ENCODE data around the gene NKPD1.

NKPD1 gene

DNA sequence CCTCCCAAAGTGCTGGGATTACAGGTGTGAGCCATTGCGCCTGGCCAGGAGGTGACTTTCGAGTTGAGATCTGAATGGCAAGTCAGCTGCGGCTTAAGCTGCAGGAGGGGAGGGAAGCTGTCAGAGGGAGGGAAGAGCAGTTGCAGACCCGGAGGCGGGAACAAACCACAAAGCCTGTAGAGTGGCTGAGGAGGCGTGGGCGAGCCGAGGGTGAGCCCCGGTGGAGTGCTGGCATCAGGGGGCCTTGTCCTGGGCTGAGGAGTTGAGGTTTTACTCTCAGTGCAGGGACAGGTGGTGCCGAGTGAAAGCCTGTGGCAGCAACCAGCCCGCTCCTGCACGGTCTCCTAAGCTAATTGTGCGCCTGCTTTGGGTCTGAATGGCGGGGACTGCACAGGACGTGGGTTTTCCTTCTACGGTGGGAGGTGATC, 43.6 kb downstream of the NKPD1 start:
- DNase-seq: peak; percentile 22

GRCh38 chr19:45115809-45116615, 44.8 kb downstream of the NKPD1 start:
- no peak for DNase-seq

GRCh38 chr19:45114116-45114515, 46.7 kb downstream of the NKPD1 start:
- no peak for DNase-seq

DNA sequence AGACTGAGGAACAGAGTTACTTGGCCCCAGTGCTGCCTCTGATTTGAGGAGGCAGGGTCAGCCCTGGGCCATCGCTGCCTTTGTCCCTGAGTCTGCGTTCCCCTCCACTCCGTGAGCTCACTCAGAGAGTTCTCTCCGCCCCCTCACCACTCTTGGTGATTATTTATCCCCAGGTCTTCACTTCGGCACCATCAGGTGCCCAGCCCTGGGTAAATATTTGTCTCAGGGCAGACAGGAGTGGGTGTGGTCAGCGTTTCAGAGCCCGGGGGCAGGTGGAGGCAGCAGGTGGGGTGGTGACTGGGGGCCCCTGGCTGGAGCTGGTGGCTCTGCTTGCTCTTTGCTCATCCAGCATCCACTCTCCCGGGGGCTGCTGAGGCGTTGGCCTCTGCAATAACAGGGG, 47.2 kb downstream of the NKPD1 start:
- no peak for DNase-seq

DNA sequence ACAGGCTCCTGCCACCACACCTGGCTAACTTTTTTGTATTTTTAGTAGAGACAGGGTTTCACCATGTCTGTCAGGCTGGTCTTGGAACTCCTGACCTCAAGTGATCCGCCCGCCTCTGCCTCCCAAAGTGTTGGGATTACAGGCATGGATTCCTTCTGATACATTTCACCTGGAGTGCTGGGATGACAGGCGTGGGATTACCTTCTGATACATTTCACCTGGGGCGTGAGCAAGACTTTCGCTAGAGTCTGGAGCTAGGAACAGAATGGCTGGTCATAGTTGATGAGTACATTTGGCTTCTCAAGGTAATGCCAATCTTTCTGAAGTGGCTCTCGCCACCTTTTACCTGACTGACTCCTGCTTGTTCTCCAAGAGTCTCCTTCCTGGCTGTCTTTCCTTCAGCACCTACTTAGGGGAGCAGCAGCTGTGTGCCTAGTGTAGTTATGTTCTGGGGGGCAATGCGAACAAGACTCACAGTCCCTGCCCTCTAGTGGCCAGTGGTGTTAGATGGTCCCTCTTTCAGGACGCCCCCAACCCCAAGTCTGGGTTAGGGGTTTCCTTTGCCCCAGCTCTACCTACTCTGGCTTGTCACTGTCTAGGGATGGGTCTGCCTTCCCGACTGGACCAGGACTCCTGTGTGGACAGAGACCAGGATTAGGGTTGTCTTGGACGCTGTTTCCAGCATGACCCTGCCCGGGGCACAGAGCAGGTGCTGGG, 48.5 kb downstream of the NKPD1 start:
- DNase-seq: no peak
